OCI-LY1 (cell line): Measurements from ENCODE around the gene DAAM2.

ENCODE experiments used
- H2AFZ ChIP-seq: fragments of 200-600 bp; sonication (generic), shearing (Covaris generic); 2 replicates; pipeline ENCODE4 v1.6.0; 2014; ENCODE audit warnings: antibody characterized with exemption, mild to moderate bottlenecking, low read length
- H3F3A ChIP-seq: fragments of 200-600 bp; sonication (generic), shearing (Covaris generic); 2 replicates; pipeline ENCODE4 v1.6.0; 2014; ENCODE audit warnings: mild to moderate bottlenecking, antibody characterized with exemption, low read length, moderate library complexity; ENCODE audit not compliant: insufficient read depth
- H3K27ac ChIP-seq: fragments of 200-600 bp; sonication (generic); 2 replicates; pipeline ENCODE4 v1.5.1; 2014; ENCODE audit warnings: low read length, mixed run types, mild to moderate bottlenecking, low read depth; ENCODE audit not compliant: poor library complexity, severe bottlenecking
- H3K27me3 ChIP-seq: fragments of 200-600 bp; sonication (generic); 2 replicates; pipeline ENCODE4 v1.6.0; 2014; ENCODE audit warnings: antibody characterized with exemption, mild to moderate bottlenecking, low read length, moderate library complexity; ENCODE audit not compliant: insufficient read depth
- H3K36me3 ChIP-seq: fragments of 200-600 bp; sonication (generic); 2 replicates; pipeline ENCODE4 v1.6.1; 2014; ENCODE audit warnings: mild to moderate bottlenecking, antibody characterized with exemption, low read length, moderate library complexity, mixed read lengths; ENCODE audit not compliant: insufficient read depth
- H3K4me1 ChIP-seq: fragments of 200-600 bp; sonication (generic); 2 replicates; pipeline ENCODE4 v1.5.1; 2014; ENCODE audit warnings: mild to moderate bottlenecking, low read length, moderate library complexity; ENCODE audit not compliant: insufficient read depth, severe bottlenecking
- H3K4me2 ChIP-seq: fragments of 200-600 bp; sonication (generic), shearing (Covaris generic); 2 replicates; pipeline ENCODE4 v1.6.1; 2014; ENCODE audit warnings: low read length
- H3K4me3 ChIP-seq: fragments of 200-600 bp; sonication (generic); 2 replicates; pipeline ENCODE4 v1.5.1; 2014; ENCODE audit warnings: low read length, low read depth, mild to moderate bottlenecking, mixed read lengths; ENCODE audit not compliant: poor library complexity, severe bottlenecking
- H3K79me2 ChIP-seq: fragments of 200-600 bp; shearing (Covaris generic); 2 replicates; pipeline ENCODE4 v1.6.1; 2016; ENCODE audit warnings: mixed run types, low read length, mixed read lengths; ENCODE audit not compliant: insufficient read depth
- H3K9ac ChIP-seq: fragments of 200-600 bp; sonication (generic), shearing (Covaris generic); 2 replicates; pipeline ENCODE4 v1.6.1; 2014; ENCODE audit warnings: mild to moderate bottlenecking, low read length, mixed read lengths
- H3K9me2 ChIP-seq: fragments of 200-600 bp; sonication (generic), shearing (Covaris generic); 2 replicates; pipeline ENCODE4 v1.6.1; 2014; ENCODE audit warnings: low read depth, mild to moderate bottlenecking, low read length, mixed read lengths
- H3K9me3 ChIP-seq: fragments of 200-600 bp; shearing (Covaris generic); 2 replicates; pipeline ENCODE4 v1.6.1; 2014; ENCODE audit warnings: low read length, mixed read lengths
- H4K20me1 ChIP-seq: fragments of 200-600 bp; sonication (generic), shearing (Covaris generic); 2 replicates; pipeline ENCODE4 v1.6.0; 2016; ENCODE audit warnings: mild to moderate bottlenecking, low read length; ENCODE audit not compliant: insufficient read depth
- EZH2 ChIP-seq: fragments of 200-600 bp; sonication (generic), shearing (Covaris generic); IDR thresholded peaks from 2 replicates; pipeline ENCODE4 v1.8.0; 2017; ENCODE audit warnings: borderline replicate concordance, mixed run types, mild to moderate bottlenecking, antibody characterized with exemption, low read length, moderate library complexity, mixed read lengths
- TF ChIP-seq, protein P1 (sequence below): fragments of 200-600 bp; sonication (generic), shearing (Covaris generic); IDR thresholded peaks from 2 replicates; pipeline ENCODE4 v1.5.1; 2017; ENCODE audit warnings: mild to moderate bottlenecking, antibody characterized with exemption, low read length, moderate library complexity, mixed read lengths

The DAAM2 gene

DNA sequence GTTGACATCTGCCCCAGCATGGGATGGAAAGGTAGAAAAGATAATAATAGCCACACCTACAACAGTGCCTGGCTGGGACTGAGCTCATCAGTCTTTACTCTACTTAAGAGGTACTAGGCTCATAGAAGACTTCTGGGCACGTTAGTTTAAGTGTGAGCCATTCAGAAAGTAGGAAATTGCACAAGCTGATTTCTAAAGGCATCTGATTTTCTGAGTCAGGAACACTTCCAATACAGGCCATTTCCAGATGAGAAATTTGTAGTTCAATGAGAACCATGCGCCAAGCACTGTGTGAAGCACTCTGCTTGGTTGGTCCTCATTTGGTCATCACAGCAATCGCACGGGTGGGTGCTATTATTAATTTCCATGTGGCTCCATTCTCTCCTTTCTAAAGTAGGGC, 99.8 kb downstream of the DAAM2 start:
- TF ChIP-seq EZH2 = no peak
- TF ChIP-seq, protein P1, sequence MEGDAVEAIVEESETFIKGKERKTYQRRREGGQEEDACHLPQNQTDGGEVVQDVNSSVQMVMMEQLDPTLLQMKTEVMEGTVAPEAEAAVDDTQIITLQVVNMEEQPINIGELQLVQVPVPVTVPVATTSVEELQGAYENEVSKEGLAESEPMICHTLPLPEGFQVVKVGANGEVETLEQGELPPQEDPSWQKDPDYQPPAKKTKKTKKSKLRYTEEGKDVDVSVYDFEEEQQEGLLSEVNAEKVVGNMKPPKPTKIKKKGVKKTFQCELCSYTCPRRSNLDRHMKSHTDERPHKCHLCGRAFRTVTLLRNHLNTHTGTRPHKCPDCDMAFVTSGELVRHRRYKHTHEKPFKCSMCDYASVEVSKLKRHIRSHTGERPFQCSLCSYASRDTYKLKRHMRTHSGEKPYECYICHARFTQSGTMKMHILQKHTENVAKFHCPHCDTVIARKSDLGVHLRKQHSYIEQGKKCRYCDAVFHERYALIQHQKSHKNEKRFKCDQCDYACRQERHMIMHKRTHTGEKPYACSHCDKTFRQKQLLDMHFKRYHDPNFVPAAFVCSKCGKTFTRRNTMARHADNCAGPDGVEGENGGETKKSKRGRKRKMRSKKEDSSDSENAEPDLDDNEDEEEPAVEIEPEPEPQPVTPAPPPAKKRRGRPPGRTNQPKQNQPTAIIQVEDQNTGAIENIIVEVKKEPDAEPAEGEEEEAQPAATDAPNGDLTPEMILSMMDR = no peak
- H3K27me3 ChIP-seq = no peaks in the 10 kb centered on the region
- no peaks in the 10 kb centered on the region for H4K20me1 ChIP-seq
- H2AFZ ChIP-seq = no peak overlapping the region
- no peaks in the 10 kb centered on the region for H3K36me3 ChIP-seq
- no peaks in the 10 kb centered on the region for H3K79me2 ChIP-seq
- no peak overlapping the region for H3K9ac ChIP-seq
- H3K9me3 ChIP-seq = no peaks in the 10 kb centered on the region
- H3K4me2 ChIP-seq = no peak overlapping the region
- no peaks in the 10 kb centered on the region for H3F3A ChIP-seq
- no peaks in the 10 kb centered on the region for H3K4me1 ChIP-seq
- H3K9me2 ChIP-seq = no peaks in the 10 kb centered on the region
- no peak overlapping the region for H3K4me3 ChIP-seq
- H3K27ac ChIP-seq = no peak overlapping the region

DNA sequence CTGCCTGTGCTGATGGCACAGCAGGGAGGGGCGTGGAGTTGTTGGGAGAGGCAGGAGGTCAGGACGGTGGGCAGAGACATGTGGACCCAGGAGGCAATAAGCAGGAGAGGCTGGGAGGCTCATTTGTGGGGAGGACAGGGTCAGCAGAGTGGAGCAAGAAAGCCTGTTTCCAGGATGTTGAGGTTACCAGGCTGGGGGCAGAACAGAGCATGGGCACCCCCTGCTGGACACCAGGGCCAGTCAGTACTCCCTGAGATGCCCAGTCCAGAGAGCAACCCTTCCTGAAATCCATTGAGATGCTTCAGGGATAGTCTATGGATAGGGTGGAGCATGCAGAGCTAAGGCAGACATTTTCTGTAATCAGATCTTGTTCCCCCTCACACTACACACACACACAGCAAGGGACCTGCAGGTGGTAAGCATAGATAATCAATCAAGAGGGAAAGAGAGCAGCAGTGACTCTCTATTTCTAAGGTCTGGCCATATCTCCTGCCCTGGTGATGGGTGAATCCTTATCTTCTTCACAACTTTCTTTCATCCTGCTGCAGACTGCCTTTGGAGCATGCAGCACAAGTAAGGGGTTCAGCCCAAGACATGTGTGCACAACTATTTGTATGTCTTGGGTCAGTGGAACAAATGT, 100.4 kb downstream of the DAAM2 start:
- no peak overlapping the region for H3K4me2 ChIP-seq
- no peaks in the 10 kb centered on the region for H3K79me2 ChIP-seq
- no peak overlapping the region for H2AFZ ChIP-seq
- no peaks in the 10 kb centered on the region for H3K4me1 ChIP-seq
- H4K20me1 ChIP-seq = no peaks in the 10 kb centered on the region
- TF ChIP-seq, protein P1 = peak; percentile 33; the same call in 1 of the 2 replicates
- TF ChIP-seq EZH2 = no peak
- no peaks in the 10 kb centered on the region for H3K27me3 ChIP-seq
- no peaks in the 10 kb centered on the region for H3F3A ChIP-seq
- no peak overlapping the region for H3K9ac ChIP-seq
- H3K4me3 ChIP-seq = no peak overlapping the region
- H3K9me3 ChIP-seq = no peaks in the 10 kb centered on the region
- no peaks in the 10 kb centered on the region for H3K36me3 ChIP-seq
- H3K27ac ChIP-seq = no peak overlapping the region
- H3K9me2 ChIP-seq = no peaks in the 10 kb centered on the region

DNA sequence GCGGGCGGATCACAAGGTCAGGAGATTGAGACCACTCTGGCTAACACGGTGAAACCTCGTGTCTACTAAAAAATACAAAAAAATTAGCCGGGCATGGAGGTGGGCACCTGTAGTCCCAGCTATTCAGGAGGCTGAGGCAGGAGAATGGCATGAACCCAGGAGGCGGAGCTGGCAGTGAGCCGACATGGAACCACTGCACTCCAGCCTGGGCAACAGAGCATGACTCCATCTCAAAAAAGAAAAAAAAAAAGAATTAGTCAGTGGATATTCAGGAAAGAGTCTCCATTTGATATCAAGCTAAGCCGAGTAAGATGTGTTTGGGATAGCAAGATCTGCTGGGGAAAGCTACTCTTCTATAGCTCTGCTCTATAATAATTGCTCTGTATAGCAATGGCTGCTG, 101.1 kb downstream of the DAAM2 start:
- Histone ChIP-seq H2AFZ (no peak overlapping the region), H3K27me3 (no peaks in the 10 kb centered on the region), H3K4me2 (no peak overlapping the region), H3K27ac (no peak overlapping the region), H3K9me3 (no peaks in the 10 kb centered on the region), H3F3A (no peaks in the 10 kb centered on the region), H4K20me1 (no peaks in the 10 kb centered on the region), H3K4me1 (no peaks in the 10 kb centered on the region), H3K36me3 (no peaks in the 10 kb centered on the region), H3K79me2 (no peaks in the 10 kb centered on the region), H3K9ac (no peak overlapping the region), H3K4me3 (no peak overlapping the region), H3K9me2 (no peaks in the 10 kb centered on the region)
- TF ChIP-seq, protein P1 = no peak
- TF ChIP-seq EZH2 = no peak
